AG04450 (cell line): ENCODE data around the gene CNKSR3. TPM values are rescaled to one million over a fixed set of nuclear protein-coding genes. Genes with fewer than 3 reads are reported as not detected.

ENCODE experiments used
- CTCF ChIA-PET: fragments of 300-600, 350-600 bp; formaldehyde crosslinking; extraction: SDS; loops from one replicate; lab custom pipeline; 2022; ENCODE audit warnings: antibody characterized with exemption, inconsistent platforms; lab: Charles Lee
- POLR2A ChIA-PET: fragments of 350-600 bp; formaldehyde crosslinking; extraction: SDS; loops from one replicate; lab custom pipeline; 2021; ENCODE audit warnings: antibody characterized with exemption, inconsistent platforms; lab: Yijun Ruan, JAX
- DNase-seq: peaks from one replicate; pipeline ENCODE4 v3.0.0-alpha.2; 2011; ENCODE audit warnings: low read depth, low spot score
- H3K27ac ChIP-seq: one replicate; pipeline ENCODE4 v1.5.1; 2012; ENCODE audit warnings: low read depth, low read length, control low read depth
- H3K27me3 ChIP-seq: one replicate; pipeline ENCODE4 v1.6.0; 2012; ENCODE audit warnings: low read length; ENCODE audit not compliant: control insufficient read depth, insufficient read depth
- H3K4me3 ChIP-seq: 2 replicates; pipeline ENCODE4 v1.5.1; 2011; ENCODE audit warnings: mild to moderate bottlenecking, low read depth, low read length, control low read depth
- H3K9me3 ChIP-seq: 2 replicates; pipeline ENCODE4 v1.5.1; 2012; ENCODE audit warnings: low read length; ENCODE audit not compliant: control insufficient read depth, insufficient read depth
- polyA plus RNA-seq: library from polyadenylated mRNA; depleted of rRNA; stranded (reverse); fragments of >200 nt; gene quantifications from 2 replicates; pipeline ENCODE4 v1.2.3, GENCODE V29; 2011
- TF ChIP-seq, protein P1 (sequence below): IDR thresholded peaks from 2 replicates; pipeline ENCODE4 v1.5.1; 2011; ENCODE audit warnings: low read depth, low read length, control low read depth, inconsistent platforms

Gene CNKSR3
- polyA plus RNA-seq, 1 experiment: 8.6 TPM

DNA sequence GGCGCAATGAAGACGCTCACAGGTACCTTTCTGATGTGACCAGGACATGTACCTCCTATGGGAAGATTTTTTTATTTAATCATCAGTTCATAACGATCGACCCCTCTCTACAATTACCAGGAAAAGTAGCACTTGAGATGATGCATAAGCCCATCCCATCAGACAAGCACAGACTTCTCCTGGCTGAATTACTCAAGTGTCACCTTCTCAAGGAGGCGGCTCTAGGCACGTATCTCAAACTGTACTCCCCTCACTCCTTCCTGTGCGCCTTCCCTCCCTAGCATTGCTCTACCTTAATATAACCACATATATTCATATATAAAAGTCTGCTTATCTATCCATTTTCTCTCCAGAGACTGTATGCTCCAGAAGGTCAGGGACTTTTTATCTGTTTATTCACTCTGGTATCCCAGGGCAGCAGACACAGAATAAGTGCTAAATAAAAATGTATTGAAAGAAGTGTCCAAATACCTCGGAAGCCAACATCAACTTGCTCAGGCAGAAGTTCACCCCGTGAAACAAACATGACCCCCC, 71.5 kb downstream of the CNKSR3 start:
- ChIA-PET POLR2A (no interaction called here), CTCF (no interaction called here)
- TF ChIP-seq, protein P1, sequence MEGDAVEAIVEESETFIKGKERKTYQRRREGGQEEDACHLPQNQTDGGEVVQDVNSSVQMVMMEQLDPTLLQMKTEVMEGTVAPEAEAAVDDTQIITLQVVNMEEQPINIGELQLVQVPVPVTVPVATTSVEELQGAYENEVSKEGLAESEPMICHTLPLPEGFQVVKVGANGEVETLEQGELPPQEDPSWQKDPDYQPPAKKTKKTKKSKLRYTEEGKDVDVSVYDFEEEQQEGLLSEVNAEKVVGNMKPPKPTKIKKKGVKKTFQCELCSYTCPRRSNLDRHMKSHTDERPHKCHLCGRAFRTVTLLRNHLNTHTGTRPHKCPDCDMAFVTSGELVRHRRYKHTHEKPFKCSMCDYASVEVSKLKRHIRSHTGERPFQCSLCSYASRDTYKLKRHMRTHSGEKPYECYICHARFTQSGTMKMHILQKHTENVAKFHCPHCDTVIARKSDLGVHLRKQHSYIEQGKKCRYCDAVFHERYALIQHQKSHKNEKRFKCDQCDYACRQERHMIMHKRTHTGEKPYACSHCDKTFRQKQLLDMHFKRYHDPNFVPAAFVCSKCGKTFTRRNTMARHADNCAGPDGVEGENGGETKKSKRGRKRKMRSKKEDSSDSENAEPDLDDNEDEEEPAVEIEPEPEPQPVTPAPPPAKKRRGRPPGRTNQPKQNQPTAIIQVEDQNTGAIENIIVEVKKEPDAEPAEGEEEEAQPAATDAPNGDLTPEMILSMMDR: no peak
- DNase-seq: no peak
- Histone ChIP-seq H3K27ac (no peak overlapping the region), H3K27me3 (no peaks in the 10 kb centered on the region), H3K4me3 (no peak overlapping the region), H3K9me3 (no peaks in the 10 kb centered on the region; the same call in 1 of the 2 replicates)

DNA sequence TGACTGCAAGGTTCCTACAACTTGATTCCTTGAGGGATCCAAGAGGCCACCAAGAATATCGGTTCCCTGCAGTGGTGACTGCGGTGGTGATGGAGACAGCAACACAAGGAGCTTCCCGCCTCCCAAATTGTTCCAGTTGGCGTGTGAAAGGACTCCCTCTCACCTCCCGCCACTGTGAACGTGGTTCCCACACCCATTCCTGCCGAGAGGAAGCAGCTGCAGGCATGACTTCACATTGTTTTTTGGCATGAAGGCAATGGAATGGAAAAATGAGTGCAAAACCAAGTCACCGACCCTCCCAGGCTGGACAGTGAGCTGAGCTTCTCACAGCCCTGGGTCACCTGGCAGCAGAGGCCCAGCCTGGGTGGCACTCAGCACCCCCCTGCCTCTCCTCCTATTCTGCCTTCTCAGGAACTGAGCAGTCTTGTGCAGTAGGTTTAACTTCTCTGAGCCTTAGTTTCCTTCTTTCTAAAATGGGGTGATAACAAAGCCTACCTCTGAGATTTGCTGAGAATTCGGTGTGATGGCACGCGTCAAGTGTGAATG, 75.0 kb downstream of the CNKSR3 start:
- TF ChIP-seq, protein P1: no peak
- Histone ChIP-seq H3K9me3 (no peaks in the 10 kb centered on the region; the same call in 1 of the 2 replicates), H3K27me3 (no peaks in the 10 kb centered on the region), H3K27ac (no peak overlapping the region), H3K4me3 (no peak overlapping the region)
- ChIA-PET CTCF (no interaction called here), POLR2A (no interaction called here)
- DNase-seq: no peak

DNA sequence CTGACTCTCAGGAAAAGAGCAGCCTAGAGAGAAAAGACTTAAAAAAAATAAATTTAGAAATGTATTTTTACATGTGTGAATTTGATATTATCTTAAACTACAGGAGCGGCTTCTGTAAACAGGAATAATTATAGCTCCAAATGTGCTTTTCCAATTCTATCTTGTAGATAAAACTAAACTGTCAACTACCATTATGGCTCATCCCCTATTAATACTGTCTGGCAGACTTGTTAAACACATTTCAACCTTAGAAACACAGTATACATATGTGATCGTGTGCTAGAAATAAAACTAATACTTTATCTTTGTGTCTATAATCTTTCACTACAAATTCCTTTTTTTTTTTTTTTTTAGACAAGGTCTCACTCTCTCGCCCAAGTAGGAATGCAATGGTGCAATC, 75.8 kb downstream of the CNKSR3 start:
- Histone ChIP-seq H3K4me3 (no peak overlapping the region), H3K27ac (no peak overlapping the region), H3K9me3 (no peaks in the 10 kb centered on the region; the same call in 1 of the 2 replicates), H3K27me3 (no peaks in the 10 kb centered on the region)
- CTCF ChIA-PET: no interaction called here
- TF ChIP-seq, protein P1: no peak
- POLR2A ChIA-PET: interaction anchor here (1.0 kb wide), 1 partner anchor 76 kb away, joined by 5 read pairs; the partner anchor contains the start of gene CNKSR3
- no peak for DNase-seq

DNA sequence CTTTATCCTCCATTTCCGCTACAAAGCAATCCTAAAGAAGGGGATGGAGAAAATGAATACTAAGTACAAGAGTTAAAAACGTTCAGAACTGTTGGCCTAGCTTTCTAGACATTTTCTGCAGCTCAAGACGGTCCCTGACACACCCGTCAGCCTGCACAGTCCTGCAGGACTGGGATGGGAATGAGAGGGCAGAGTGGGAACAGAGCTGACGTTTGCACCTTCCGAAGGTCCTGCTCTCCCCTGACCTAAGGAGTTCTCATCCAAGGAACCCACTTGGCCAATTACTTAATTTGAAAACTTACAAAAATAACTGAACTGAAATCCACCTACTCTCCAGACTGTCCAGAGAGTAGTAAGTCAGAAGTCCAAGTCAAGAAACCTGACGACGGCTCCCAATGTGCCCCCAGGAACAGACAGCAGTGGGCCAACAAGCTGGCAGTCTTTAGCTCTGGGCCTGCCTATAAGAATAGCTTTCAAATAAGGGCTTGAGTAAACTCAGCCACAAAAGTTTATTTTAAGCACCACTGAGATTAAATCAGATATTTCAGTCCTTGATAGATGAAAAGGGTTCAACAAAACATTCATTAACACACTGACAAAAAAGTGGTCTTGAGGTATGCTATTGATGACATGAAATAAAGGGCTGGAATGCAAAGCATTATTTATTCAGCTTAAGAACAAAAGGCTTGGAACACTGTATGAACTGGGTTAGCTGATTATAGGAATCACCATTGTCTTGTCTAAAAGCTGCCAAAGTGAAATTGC, 76.8 kb downstream of the CNKSR3 start:
- POLR2A ChIA-PET: interaction anchor here (1.0 kb wide), 1 partner anchor 77 kb away, joined by 5 read pairs; the partner anchor contains the start of gene CNKSR3
- Histone ChIP-seq H3K27me3 (no peaks in the 10 kb centered on the region), H3K4me3 (no peak overlapping the region), H3K27ac (no peak overlapping the region), H3K9me3 (no peaks in the 10 kb centered on the region; the same call in 1 of the 2 replicates)
- TF ChIP-seq, protein P1: no peak
- DNase-seq: no peak
- CTCF ChIA-PET: interaction anchor here (0.5 to 0.6 kb wide), 3 partner anchors 12 to 279 kb away, joined by 3 to 6 read pairs (median 3); no protein-coding TSS in a partner anchor
